GM13977 (cell line): ENCODE results near the gene BANF2.

Experiments
- DNase-seq: peaks from one replicate; pipeline ENCODE4 v3.0.0; 2012; ENCODE audit warnings: low spot score
- CTCF ChIP-seq: IDR thresholded peaks from 2 replicates; pipeline ENCODE4 v1.5.1; 2012; ENCODE audit warnings: mild to moderate bottlenecking, control low read depth; ENCODE audit not compliant: insufficient read depth; ENCODE audit errors: extremely low read depth, missing control alignments
- in situ Hi-C: fragments of 300-500 bp; cut with MboI; formaldehyde crosslinking; loops from one replicate; pipeline ENCODE4 v1.12.0; 2022; ENCODE audit warnings: low sequenced_read_pairs, low pct_unique_long_range_greater_than_20kb, mixed read lengths, inconsistent platforms; ENCODE audit not compliant: unreplicated experiment

Gene BANF2

GRCh38 chr20:17749978-17750721, 50.4 kb downstream of the BANF2 start:
- TF ChIP-seq CTCF: no peak
- no peak for DNase-seq
- in situ Hi-C loops: no loop called here

- no peak for DNase-seq
- in situ Hi-C loops: no loop called here
- no peak for TF ChIP-seq CTCF
Measured at GRCh38 chr20:17750722-17751045, 50.9 kb downstream of the BANF2 start.

GRCh38 chr20:17751640-17752039, 51.9 kb downstream of the BANF2 start:
- TF ChIP-seq CTCF: no peak
- in situ Hi-C loops: no loop called here
- DNase-seq: no peak

- no peak for DNase-seq
- TF ChIP-seq CTCF: no peak
- in situ Hi-C loops: no loop called here
Measured at GRCh38 chr20:17752459-17752858, 52.7 kb downstream of the BANF2 start.

- no peak for TF ChIP-seq CTCF
- no peak for DNase-seq
- in situ Hi-C loops: no loop called here
Measured at GRCh38 chr20:17753516-17753915, 53.8 kb downstream of the BANF2 start.

GRCh38 chr20:17756529-17756928, 56.8 kb downstream of the BANF2 start:
- no peak for DNase-seq
- TF ChIP-seq CTCF: no peak
- in situ Hi-C loops: no loop called here

- in situ Hi-C loops: no loop called here
- no peak for DNase-seq
- no peak for TF ChIP-seq CTCF
Measured at GRCh38 chr20:17757496-17757895, 57.7 kb downstream of the BANF2 start.
